Upper lobe of right lung (tissue), 1 donor: ENCODE results near the gene EBP. TPM values are rescaled to one million over a fixed set of nuclear protein-coding genes. Genes with fewer than 3 reads are reported as not detected.

Source experiments
- ATAC-seq: fragments of 200-7000 bp; cut with Tn5 transposase; one replicate; pipeline ENCODE4 v1.9.1; 2020; ENCODE audit warnings: mild to moderate bottlenecking, moderate library complexity
- DNase-seq: peaks from one replicate; pipeline ENCODE4 v3.0.0-alpha.2; 2020
- H3K27ac ChIP-seq: fragments of 200-600 bp; one replicate; pipeline ENCODE4 v1.8.0; 2022
- H3K27me3 ChIP-seq: fragments of 200-600 bp; one replicate; pipeline ENCODE4 v1.8.0; 2022; ENCODE audit warnings: mild to moderate bottlenecking
- H3K36me3 ChIP-seq: fragments of 200-600 bp; one replicate; pipeline ENCODE4 v1.8.0; 2022
- H3K4me1 ChIP-seq: fragments of 200-600 bp; one replicate; pipeline ENCODE4 v1.8.0; 2022
- H3K4me3 ChIP-seq: fragments of 200-600 bp; one replicate; pipeline ENCODE4 v1.8.0; 2022; ENCODE audit warnings: mild to moderate bottlenecking
- H3K9me3 ChIP-seq: fragments of 200-600 bp; one replicate; pipeline ENCODE4 v1.8.0; 2022
- intact Hi-C: fragments of 100-400 bp; cut with DNase I; formaldehyde crosslinking; loops from one replicate; pipeline ENCODE4 v1.11.0; 2022
- total RNA-seq: library from RNA; stranded (reverse); fragmentation: NEBNext Ultra II Directional; extraction: Animal tissue kit (Norgen Biotek cat#: 25700); gene quantifications from one replicate; pipeline ENCODE4 v1.2.1, GENCODE V29; 2021
- TF ChIP-seq, protein P1 (sequence below): fragments of 200-600 bp; IDR thresholded peaks from one replicate; pipeline ENCODE4 v1.8.0; 2022; ENCODE audit warnings: antibody characterized with exemption
- donor health status: DM: no; HTN: yes; CAD: no; lungs with severe emphysema.

The EBP gene
- total RNA-seq, 1 donor from 2014 or later: 93.4 TPM

DNA sequence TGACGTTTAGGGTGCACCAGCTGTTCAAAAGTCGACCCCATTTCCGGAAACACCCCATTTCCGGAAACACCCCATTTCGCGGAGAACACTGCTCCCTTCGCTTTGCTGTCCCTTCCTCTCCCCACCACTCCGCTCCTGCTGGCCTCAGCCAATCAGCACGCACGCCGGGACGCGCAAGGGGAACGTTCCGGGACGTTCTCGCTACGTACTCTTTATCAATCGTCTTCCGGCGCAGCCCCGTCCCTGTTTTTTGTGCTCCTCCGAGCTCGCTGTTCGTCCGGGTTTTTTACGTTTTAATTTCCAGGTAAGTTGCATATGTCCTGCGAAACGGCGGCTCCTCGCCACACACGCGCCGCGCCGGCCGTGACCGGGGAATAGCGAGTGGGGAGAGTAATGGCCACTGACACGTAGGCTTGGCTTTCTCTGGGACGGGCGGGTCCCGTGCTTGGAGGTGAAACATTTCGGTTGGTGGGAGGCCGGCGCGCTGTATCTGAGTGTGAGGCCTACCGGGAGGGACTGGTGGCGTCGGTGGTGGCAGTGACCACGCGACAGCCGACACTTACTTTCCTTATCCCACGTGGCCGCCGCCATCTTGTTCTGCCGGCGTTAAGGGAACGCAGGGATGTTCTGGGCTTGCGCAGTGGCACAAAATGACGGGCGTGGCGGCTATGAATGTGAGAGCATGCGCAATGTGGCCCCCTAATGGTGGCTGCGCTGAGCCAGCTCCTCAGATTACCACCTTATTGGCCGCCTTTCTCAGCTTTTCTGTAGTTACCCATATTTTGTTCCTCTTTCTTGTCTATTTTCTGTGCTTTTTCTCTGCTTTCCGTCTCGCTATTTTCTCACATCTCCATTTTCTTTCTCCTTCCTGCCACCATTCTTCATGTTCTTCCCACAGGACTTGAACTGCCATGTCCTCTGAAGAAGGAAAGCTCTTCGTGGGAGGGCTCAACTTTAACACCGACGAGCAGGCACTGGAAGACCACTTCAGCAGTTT, 53.0 kb downstream of the EBP start, which contains the start of gene RBM3:
Gene RBM3, plus strand, starts transcription at position 215 of the 997 bp plus-strand sequence. Its CDS starts 697 bp downstream, at position 912.
- DNase-seq: peak; percentile 96
- ATAC-seq: peak; percentile 98
- H3K4me1 ChIP-seq: peaks cover 10% of the 10 kb centered on the region
- peaks cover 41% of the 10 kb centered on the region for H3K36me3 ChIP-seq
- H3K4me3 ChIP-seq: peak within 1 kb of the TSS; percentile 72
- H3K9me3 ChIP-seq: no peaks in the 10 kb centered on the region
- TF ChIP-seq, protein P1, sequence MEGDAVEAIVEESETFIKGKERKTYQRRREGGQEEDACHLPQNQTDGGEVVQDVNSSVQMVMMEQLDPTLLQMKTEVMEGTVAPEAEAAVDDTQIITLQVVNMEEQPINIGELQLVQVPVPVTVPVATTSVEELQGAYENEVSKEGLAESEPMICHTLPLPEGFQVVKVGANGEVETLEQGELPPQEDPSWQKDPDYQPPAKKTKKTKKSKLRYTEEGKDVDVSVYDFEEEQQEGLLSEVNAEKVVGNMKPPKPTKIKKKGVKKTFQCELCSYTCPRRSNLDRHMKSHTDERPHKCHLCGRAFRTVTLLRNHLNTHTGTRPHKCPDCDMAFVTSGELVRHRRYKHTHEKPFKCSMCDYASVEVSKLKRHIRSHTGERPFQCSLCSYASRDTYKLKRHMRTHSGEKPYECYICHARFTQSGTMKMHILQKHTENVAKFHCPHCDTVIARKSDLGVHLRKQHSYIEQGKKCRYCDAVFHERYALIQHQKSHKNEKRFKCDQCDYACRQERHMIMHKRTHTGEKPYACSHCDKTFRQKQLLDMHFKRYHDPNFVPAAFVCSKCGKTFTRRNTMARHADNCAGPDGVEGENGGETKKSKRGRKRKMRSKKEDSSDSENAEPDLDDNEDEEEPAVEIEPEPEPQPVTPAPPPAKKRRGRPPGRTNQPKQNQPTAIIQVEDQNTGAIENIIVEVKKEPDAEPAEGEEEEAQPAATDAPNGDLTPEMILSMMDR: peak; percentile 48
- H3K27ac ChIP-seq: peak within 1 kb of the TSS; percentile 100
- H3K27me3 ChIP-seq: no peaks in the 10 kb centered on the region
- intact Hi-C loops: no loop called here

DNA sequence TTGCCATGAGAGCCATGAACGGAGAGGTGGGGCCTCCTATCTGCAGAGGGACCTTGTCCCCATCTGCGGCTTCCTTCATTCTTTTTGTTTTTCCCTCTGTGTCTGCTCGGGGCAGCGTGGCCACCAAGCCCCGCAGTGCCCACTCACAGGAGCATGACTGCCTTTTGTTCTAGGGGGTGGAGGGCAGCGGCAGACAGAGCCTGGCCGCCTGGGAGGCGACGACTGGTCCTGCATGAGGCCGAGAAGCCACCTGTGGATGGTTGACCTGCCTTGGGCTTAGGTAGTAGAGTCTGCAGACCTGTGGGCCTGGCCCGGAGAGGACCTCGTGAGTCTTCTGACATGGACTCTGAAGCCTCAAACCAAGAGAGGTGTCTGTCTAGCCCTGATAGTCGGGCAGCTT, 54.0 kb downstream of the EBP start:
- TF ChIP-seq, protein P1: no peak
- no peak for ATAC-seq
- Histone ChIP-seq H3K36me3 (peaks cover 41% of the 10 kb centered on the region), H3K27me3 (no peaks in the 10 kb centered on the region), H3K4me3 (peak overlapping the region; percentile 72), H3K4me1 (peaks cover 10% of the 10 kb centered on the region), H3K27ac (peak overlapping the region; percentile 100), H3K9me3 (no peaks in the 10 kb centered on the region)
- DNase-seq: no peak
- intact Hi-C loops: no loop called here

DNA sequence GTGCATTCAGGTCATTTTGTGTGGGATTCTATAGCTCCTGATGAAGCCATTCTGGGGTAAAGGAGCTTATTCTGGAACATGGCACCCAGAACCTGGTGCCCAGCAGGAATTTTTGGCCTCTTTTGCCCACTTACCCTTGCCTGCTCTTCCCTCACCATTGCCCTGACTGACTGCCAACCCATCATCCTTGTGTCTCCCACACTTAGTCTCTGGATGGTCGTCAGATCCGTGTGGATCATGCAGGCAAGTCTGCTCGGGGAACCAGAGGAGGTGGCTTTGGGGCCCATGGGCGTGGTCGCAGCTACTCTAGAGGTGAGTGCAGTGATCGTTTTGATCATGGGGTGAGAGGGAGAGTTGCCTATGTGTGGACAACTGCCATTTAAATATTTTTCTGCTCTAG, 54.5 kb downstream of the EBP start:
- ATAC-seq: no peak
- Histone ChIP-seq H3K9me3 (no peaks in the 10 kb centered on the region), H3K4me3 (peak overlapping the region; percentile 72), H3K27me3 (no peaks in the 10 kb centered on the region), H3K4me1 (peaks cover 10% of the 10 kb centered on the region), H3K27ac (no peak overlapping the region), H3K36me3 (peaks cover 41% of the 10 kb centered on the region)
- DNase-seq: no peak
- TF ChIP-seq, protein P1: no peak
- intact Hi-C loops: no loop called here

Other genes starting within 250 kb of the EBP start
- not detected for gene SSX3, start 165.1 kb upstream of the EBP start, total RNA-seq
- gene SSX4, start 138.3 kb upstream of the EBP start, total RNA-seq: not detected
- gene SSX4B, start 109.8 kb upstream of the EBP start, total RNA-seq: not detected
- gene SLC38A5, start 51.5 kb upstream of the EBP start, total RNA-seq: 21.5 TPM
- 33.9 TPM for gene FTSJ1, start 45.6 kb upstream of the EBP start, total RNA-seq
- gene PORCN, start 12.8 kb upstream of the EBP start, total RNA-seq: 8.9 TPM
- 14.6 TPM for gene TBC1D25, start 17.9 kb downstream of the EBP start, total RNA-seq
- 170 TPM for gene RBM3, start 52.7 kb downstream of the EBP start, total RNA-seq
- 121 TPM for gene WDR13, start 75.7 kb downstream of the EBP start, total RNA-seq
- gene WAS, start 162.0 kb downstream of the EBP start, total RNA-seq: 25.3 TPM
- 3.0 TPM for gene SUV39H1, start 174.9 kb downstream of the EBP start, total RNA-seq
- gene GLOD5, start 239.9 kb downstream of the EBP start, total RNA-seq: 2.6 TPM